Measurements from ENCODE around the gene ATP6V1G1. TPM values are rescaled to one million over a fixed set of nuclear protein-coding genes. Genes with fewer than 3 reads are reported as not detected.
A peak's percentile ranks its signal among the peaks of the same experiment; 100 is the strongest.

Gene ATP6V1G1, protein sequence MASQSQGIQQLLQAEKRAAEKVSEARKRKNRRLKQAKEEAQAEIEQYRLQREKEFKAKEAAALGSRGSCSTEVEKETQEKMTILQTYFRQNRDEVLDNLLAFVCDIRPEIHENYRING
- total RNA-seq = 64.4 TPM
- long read RNA-seq, transcript ATP6V1G1-201 (3 exons, 1,080 nt) = major isoform, 95 of 98 reads
- long read RNA-seq, partial matches to known transcripts = 3 of 98 reads
- long read RNA-seq, other reads (novel, unspliced or antisense) = 0 of 98 reads

- DNase-seq (peak; percentile 100), ATAC-seq (peak; percentile 99)
- intact Hi-C loops (cut with micrococcal nuclease) = no loop called here
These were observed at the start of gene ATP6V1G1 for GRCh38 chr9:114587345-114588202. Gene ATP6V1G1, plus strand, starts transcription at chr9:114587769. Its CDS starts 70 bp downstream, at chr9:114587839.

GRCh38 chr9:114538241-114538640 is 49.3 kb upstream of the ATP6V1G1 start:
- intact Hi-C loops (cut with micrococcal nuclease) = no loop called here
- ATAC-seq = no peak
- DNase-seq = no peak

DNA sequence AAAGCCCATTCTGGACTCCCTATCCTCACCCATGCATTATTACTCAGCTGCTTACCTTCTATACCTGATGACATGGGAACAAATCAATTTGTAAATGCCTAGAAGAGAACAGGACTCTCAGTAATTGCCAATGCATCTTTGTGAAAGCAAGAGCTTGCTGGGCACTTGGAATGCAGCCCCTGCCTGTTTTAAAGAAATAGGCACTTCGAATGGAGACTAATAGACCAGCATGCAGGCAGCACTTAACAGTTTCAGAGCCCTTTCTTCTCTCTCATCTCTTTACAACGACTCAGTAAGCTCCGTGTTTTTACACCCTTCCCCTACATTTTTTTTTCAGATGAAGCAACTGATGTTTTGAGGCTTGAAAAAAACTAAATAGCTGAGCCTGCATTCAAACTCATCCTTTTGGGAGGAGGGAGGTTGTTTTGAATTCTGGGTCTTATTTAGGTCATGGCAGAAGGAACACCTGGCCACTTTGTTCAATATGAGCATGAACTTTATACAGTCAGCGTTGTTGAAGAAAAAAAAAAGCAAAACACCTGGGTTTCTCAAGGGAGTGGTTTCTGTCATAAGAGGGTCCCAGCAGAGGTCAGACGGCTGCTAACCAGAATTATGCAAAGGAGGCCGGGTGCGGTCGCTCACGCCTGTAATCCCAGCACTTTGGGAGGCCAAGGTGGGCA is 47.7 kb upstream of the ATP6V1G1 start:
- intact Hi-C loops (cut with micrococcal nuclease) = no loop called here
- DNase-seq (no peak), ATAC-seq (no peak)

DNA sequence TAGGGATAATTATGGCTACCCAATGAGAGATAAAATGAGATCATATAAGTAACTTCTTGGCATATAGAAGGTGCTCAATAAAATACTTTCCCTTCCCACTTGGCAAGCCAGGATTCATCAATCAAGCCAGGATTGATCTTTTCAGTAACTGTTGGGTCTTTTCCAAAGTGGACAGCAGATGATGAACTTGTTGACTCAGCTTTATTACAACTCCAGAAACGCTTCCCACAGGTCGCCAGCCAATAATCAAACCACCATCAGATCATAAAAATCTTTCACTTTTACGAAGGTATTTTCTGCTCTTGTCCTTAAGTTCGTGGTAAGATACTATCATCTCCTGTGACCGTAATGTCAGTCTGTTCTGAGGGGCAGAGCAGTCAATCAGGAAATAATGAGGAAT is 42.5 kb upstream of the ATP6V1G1 start:
- ATAC-seq = no peak
- no peak for DNase-seq
- intact Hi-C loops (cut with micrococcal nuclease) = no loop called here

- intact Hi-C loops (cut with micrococcal nuclease) = no loop called here
- ATAC-seq (no peak), DNase-seq (no peak)
These were observed 40.7 kb upstream of the ATP6V1G1 start for GRCh38 chr9:114546851-114547250.

DNA sequence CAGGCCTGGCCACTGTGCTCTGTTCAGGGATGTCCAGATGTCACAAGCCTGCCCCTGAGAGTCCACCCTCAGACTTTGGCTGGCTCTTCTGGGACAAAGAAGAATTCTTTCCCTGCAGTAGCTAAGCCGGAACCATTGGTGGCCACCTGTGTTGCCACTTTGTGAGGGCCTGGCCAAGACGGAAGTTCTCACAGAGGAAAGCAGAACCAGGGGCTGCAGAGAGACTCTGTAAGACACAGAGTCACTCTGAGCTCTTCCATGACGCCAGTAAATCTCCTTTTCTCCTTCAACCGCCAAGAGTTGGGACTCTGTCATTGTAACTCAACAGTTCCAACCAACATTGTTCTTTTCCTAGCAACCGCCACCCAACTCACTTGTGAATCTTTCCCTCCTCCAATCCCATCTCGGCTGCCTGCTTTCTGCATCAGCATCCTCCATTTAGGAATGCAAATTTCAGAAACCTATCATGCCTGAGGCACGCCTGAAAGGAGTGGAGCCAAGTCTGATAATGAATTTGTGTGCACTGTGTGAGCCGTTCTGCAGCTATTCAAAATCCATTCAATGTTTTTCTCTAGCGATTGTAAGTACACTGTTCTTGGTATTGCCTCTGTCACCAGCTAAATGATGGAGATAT is 37.8 kb upstream of the ATP6V1G1 start:
- DNase-seq (no peak), ATAC-seq (no peak)
- intact Hi-C loops (cut with micrococcal nuclease) = no loop called here

DNA sequence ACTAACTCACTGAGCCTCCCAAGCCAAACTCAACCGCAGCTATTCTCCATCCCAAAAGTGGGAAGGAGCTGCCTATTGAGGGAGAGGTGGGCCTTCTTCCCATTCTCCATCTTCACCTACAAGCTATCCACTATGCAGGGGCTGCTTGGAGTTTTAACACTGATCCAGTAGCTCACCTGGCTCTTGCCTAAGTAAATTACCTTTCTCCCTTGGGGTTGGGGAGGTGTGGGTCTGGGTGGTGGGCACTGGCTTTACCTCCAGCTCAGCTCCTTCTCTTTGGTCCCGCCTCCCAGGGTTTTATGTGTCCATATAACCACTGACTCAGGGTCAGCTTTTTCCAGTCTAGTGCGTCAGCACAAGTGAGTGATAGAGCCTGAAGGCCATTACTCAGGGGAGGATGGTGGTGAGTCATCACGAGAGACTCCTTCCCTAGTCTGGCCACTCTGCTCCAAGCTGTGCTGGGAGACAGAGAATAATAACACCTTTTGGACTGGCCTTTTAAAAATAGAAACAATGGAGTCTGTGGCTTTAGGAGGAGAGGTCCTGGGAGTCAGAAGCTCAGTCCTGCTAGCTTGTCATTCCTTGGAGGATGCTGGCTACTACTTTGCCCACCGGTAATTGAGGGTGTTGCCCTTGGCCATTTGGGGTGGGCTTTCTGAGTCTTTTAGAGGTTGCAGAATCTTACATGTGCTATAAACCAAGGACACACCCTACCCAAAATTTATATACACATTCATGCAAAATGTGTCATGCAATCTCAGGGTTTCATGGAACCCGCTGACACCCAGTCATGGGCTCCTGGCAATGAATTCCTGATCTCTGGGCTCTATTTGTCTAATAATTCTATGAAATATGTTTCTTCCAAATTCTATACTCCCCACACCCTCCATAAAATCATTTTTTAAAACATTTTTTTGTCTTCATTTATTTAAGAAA is 35.6 kb upstream of the ATP6V1G1 start:
- DNase-seq (no peak), ATAC-seq (peak; percentile 87)
- intact Hi-C loops (cut with micrococcal nuclease) = no loop called here

- DNase-seq = no peak
- no peak for ATAC-seq
- intact Hi-C loops (cut with micrococcal nuclease) = no loop called here
These were observed 34.9 kb upstream of the ATP6V1G1 start for GRCh38 chr9:114552706-114553105.

DNA sequence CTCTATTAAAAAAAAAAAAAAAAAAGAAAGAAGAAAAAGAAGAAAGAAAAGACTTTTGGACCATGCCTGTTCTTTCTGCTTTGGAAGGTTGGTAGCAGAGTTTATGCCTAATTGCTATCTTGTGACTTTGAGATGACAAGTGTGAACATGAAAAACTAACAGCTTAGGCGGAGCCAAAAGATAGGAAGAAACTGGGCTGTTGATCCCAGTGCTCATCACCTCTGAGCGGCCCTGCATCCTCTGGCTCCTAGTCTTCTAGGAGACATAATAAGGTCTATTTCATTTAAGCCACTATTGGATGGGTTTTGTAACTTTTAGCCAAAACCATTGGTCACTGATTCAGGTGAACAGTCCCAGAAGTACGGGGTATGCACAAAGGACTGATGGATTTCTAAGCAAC is 34.4 kb upstream of the ATP6V1G1 start:
- ATAC-seq = no peak
- DNase-seq = no peak
- intact Hi-C loops (cut with micrococcal nuclease) = no loop called here

- DNase-seq = no peak
These were observed 31.9 kb upstream of the ATP6V1G1 start for GRCh38 chr9:114555696-114556095.

DNA sequence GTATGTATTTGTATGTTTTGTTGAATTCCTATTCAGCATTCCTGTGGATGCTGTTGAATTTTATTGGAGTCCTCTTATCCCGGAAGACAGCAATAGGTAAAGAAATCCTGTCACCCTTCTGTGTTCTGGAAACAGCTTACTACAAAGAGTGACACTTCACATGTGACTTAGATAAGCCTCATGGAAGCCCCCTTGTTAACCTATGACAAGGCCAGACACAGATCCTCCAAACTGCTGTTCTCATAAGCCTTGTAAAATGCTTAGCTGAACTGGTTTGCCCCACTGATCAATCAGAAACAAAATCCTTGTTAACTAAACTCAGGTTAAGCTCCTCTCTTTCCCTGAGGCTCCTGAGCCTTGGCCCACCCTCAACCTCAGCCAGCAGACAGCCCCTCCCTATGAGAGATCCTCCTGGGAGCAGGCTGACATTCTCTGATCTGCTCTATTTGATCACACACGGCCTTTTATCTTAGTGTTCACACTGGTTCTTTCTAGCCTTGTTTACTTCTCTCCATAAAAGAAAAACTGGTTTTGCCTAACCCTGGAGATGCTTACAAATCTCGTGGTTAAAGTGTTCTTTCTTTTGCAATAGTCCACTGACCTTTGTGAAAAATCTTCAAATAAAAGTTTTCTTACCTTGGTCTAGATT is 29.4 kb upstream of the ATP6V1G1 start:
- intact Hi-C loops (cut with micrococcal nuclease) = no loop called here
- ATAC-seq = no peak
- DNase-seq = no peak

More at GRCh38 chr9:114555696-114556095, 31.9 kb upstream of the ATP6V1G1 start:
- intact Hi-C loops (cut with micrococcal nuclease) = no loop called here
- ATAC-seq = no peak

GRCh38 chr9:114559830-114560513 is 27.6 kb upstream of the ATP6V1G1 start:
- intact Hi-C loops (cut with micrococcal nuclease) = no loop called here
- DNase-seq (no peak), ATAC-seq (no peak)

DNA sequence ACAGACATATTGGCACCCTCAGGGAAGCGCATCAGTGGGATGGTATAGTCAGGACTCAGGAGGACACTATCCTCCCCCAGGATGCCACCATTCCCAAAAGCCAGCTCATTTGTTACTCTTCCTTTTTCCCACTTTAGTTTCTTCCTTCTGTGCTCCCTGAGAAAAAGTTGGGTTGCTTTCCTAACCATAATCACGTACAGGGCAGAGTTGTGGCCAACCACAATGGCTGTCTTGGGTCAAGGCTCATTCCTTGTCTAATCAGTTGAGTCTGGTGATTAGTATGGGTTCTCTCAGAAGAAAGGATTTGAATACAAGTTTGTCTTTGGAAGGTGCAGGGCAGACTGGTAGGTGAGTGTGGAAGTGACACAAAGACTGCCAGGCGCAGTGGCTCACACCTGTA is 26.6 kb upstream of the ATP6V1G1 start:
- DNase-seq = no peak
- ATAC-seq = no peak
- intact Hi-C loops (cut with micrococcal nuclease) = no loop called here

DNA sequence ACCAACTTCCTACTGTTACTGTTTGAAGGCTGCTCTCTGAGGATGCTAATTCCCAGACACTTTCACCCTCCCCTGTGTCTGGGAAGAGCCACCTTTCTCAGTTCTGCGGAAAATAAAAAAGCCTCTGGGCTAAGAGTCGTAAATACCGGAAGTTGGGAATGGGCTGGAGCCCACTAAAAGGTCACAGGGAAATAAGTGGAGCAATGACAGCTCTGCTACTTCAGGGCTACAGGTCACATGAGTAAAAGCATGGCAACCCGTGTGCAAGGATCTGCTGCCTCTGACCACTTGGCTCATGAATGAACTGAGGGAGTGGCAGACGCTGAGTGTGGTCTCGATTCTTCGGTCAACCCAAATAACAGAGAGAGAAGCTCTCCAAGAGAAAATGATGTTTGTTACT is 25.8 kb upstream of the ATP6V1G1 start:
- DNase-seq (no peak), ATAC-seq (no peak)
- intact Hi-C loops (cut with micrococcal nuclease) = no loop called here

GRCh38 chr9:114565204-114565603 is 22.4 kb upstream of the ATP6V1G1 start:
- intact Hi-C loops (cut with micrococcal nuclease) = no loop called here
- DNase-seq (no peak), ATAC-seq (no peak)

DNA sequence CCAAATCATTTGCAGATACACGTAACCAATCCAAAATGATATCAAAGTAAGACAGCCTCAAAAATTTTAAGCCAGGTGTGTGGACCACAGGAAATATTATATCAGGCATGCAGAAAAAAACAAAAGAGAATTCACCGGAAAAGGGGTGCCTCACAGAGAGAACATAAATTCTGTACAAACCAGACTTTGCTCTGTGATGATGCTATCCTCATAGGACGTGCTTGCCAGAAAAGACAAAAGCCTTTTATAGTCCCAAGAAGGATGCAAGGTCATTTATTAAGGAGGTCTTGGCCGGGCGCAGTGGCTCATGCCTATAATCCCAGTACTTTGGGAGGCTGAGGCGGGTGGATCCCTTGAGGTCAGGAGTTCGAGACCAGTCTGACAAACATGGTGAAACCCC is 16.8 kb upstream of the ATP6V1G1 start:
- DNase-seq (no peak), ATAC-seq (no peak)
- intact Hi-C loops (cut with micrococcal nuclease) = no loop called here

DNA sequence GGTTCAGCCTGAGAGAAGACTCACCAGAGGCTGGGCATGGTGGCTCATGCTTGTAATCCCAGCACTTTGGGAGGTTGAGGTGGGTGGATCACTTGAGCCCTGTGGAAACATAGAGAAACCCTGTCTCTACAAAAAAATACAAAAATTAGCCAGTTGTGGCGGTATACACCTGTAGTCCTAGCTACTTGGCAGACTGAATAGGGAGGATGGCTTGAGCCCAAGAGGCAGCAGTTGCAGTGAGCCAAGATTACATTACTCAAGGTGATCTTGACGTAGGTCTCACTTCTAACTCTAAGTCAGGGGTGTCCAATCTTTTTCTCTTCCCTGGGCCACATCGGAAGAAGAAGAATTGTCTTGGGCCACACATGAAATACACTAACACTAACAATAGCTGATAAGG is 16.2 kb upstream of the ATP6V1G1 start:
- ATAC-seq = no peak
- intact Hi-C loops (cut with micrococcal nuclease) = no loop called here
- no peak for DNase-seq

DNA sequence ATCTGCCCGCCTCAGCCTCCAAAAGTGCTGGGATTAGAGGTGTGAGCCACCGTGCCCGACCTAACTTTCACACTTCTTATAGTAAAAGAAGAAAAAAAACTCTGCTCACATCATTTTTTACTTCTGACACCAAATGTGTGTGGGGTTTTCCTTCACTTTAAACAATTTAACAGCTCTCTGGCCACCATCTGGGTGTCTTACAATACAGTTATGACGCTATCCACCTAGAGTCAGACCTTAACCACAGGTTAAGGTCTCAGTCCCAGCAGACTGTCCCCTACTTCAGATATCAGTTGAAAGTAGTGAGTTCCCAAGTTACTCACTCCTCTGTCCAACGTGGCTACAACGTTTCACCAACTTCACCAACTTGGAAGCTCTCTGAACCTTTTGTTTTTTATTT is 15.4 kb upstream of the ATP6V1G1 start:
- ATAC-seq = no peak
- intact Hi-C loops (cut with micrococcal nuclease) = no loop called here
- no peak for DNase-seq
